GM19023 (cell line): ENCODE data around the gene ALG14.
A peak's percentile ranks its signal among the peaks of the same experiment; 100 is the strongest.

Experiments used
- ATAC-seq: cut with Tn5 transposase; IDR thresholded peaks from one replicate; pipeline ENCODE4 v1.9.1; 2021; ENCODE audit warnings: mild to moderate bottlenecking, moderate library complexity; ENCODE audit not compliant: unreplicated experiment

ALG14 gene

DNA sequence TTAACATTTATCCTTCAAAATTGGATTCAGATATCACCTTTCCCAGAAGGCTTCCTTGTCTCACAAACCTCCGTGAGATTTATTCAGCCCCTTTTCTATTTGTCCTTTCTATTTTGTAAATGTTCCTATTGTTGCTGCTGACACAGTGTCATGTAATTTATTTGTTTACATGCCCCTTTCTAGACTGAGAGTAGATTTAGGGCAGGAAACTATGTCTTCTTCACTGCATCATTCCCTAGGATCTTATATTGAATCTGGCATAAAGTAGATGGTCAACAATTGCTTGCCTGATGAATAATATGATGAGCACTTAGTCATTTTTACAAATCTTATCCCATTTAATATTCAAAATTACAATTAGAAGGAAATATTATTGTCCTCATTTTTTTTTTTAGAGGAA lies 137.7 kb downstream of the ALG14 start:
- no peak for ATAC-seq

DNA sequence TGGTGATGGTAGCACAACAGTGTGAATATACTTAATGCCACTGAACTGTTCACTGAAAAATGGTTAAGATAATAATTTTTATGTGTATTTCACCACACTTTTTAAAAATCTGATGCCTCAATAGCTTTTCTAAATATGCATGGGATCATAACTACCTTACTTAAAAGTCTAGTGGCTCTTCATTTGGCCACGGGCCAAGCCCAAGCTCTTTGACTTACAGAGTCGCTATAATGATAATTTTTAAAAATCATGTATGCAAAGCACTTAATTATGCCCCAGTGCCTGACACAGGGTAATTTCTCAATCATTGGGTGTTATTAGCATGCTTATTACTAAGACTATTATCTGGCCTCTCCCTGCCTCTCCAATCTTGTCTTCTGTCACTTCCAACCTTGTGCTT lies 138.2 kb downstream of the ALG14 start:
- no peak for ATAC-seq

DNA sequence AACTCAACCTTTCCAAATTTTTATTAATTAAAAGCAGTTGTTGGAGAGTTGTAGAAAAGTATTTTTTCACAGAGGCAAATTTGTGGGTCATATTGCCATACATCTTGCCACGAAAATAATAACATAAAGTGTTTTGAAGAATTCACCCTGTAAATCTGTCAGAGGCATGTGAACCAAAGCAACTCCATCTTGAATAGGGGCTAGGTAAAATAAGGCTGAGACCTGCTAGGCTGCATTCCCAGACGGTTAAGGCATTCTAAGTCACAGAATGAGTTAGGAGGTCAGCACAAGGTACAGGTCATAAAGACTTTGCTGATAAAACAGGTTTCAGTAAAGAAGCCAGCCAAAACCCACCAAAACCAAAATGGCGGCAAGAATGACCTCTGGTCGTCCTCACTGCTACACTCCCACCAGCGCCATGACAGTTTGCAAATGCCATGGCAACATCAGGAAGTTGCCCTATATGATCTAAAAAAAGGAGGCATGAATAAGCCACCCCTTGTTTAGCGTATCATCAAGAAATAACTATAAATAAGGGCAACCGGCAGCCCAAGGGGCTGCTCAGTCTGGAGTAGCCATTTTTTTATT lies 141.4 kb downstream of the ALG14 start:
- ATAC-seq, result no peak

DNA sequence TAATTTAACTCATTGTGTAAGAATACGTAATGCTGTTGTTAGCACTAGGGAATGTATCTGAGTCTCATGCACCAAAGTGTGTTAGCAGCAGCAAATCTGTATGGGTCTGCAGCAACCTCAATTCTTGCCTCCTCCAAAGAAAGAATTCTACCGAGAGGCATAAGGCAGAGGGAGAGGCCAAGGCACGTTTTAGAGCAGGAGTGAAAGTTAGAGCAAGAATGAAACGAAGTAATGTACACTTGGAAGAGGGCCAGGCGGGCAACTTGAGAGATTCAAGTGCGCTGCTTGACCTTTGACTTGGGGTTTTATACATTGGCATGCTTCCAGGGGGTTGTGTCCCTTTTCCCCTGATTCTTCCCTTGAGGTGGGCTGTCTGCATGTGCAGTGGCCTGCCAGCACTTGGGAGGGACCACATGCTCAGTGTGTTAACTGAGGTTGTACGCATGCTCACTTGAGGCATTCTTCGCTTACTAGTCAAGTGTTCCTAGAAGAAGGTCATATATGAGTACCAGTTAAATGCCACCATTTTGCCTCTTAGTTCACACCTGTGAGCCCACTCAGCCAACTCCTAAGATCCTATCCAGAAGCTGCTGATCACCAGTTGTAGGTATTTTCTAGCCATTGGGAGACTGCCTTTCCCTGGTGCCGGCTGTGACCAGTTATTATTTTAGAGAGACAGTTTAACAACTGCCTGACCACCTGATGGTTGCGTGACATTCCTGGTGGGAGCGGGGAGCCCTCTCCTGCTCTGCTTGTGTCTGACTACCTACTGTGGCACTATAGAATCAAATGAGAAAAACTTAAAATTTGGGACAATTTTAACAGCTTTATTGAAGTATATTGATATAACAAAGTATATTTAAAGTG lies 143.2 kb downstream of the ALG14 start:
- ATAC-seq, result no peak

DNA sequence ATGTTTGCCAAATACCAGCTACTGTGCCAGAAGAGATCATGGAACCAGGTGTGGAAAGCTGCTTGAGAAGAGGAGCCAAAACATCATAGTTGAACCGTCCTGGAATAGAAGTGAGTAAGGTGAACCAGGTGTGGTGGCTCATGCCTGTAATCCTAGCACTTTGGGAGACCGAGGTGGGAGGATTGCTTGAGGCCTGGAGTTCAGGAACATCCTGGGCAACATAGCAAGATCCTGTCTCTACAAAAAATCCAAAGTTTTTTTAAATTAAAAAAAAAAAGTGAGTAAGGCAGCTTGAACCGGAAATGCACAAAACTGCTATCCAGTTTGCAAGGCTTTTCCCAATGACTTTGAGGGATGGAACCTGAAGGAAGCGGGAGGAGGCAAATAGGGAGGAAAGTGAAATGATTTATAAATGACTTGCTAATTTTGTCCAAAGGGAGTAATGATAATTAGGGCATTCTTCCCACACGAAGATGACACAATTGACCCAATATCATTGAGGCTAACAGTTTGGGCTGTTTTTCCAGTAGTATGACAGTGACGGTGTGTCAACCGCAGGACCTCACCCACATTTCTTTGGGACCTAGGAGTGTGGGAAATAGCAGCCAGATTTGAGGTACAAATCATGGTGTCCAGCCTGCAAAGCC lies 144.3 kb downstream of the ALG14 start:
- no peak for ATAC-seq

DNA sequence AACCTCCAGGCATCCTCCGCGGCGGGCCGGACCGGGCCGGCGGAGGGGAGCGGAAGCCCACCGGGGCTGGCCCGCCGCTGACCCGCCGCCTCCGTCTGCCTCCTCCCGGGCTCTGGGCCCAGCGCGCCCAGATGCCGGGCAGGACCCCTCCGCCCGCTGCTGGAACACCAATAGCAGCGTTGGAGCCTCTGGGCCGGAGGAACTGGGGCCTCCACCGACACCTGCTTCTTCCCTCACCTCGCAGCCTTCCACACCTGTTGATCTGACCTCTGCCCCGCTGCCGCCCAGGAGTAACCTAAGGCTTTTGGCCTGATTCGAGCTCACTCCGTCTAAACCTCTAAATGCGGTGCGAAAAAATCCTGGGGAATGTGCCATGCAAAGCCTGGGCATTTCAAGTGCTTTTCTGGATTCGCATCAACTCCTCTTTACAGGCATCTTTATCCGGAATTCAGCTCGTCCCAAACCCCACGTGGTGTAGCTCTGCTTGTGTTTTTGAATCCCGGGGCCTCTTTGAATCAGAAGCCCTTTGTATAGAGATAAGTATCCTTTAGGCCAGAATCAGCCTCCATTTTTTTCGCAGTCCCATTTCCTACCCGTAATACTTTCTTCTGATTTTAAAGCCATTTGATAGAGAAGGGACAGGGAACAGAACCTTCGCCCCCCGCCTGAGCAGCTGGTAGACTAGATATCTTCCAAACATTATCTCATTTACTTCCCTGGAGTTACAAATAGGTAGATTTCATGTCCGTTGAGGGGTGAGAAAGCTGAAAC lies 145.2 kb downstream of the ALG14 start:
- peak; percentile 33 for ATAC-seq

DNA sequence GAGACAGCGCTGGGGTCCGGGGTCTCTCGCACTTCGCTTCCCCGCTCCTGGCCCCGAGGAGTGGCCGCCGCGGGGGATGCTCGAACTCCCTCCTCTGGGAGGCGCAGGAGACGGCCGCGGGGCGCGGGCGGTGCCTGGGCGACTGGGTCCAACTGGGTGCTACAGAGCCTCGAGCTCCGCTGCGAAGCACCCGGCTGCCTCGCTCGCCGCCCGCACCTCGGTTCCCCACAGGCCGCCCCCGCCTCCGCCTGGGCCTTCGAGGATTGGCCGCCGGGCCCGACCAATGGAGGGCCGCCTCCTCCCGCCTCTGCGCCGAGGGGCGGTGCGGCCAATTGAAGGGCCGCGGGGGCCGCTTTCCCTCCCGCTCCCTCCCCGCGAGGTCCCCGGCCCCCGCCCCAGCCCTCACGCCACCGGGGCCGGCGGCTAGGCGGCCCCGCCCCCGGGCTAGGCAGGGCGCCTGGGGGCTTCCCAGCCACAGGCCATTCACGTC lies 145.8 kb downstream of the ALG14 start, which contains the start of gene CNN3:
Gene CNN3, minus strand, starts transcription at position 196 of the 490 bp plus-strand sequence. CDS start 216 bp downstream, outside the sequence.
- ATAC-seq, result peak; percentile 89

DNA sequence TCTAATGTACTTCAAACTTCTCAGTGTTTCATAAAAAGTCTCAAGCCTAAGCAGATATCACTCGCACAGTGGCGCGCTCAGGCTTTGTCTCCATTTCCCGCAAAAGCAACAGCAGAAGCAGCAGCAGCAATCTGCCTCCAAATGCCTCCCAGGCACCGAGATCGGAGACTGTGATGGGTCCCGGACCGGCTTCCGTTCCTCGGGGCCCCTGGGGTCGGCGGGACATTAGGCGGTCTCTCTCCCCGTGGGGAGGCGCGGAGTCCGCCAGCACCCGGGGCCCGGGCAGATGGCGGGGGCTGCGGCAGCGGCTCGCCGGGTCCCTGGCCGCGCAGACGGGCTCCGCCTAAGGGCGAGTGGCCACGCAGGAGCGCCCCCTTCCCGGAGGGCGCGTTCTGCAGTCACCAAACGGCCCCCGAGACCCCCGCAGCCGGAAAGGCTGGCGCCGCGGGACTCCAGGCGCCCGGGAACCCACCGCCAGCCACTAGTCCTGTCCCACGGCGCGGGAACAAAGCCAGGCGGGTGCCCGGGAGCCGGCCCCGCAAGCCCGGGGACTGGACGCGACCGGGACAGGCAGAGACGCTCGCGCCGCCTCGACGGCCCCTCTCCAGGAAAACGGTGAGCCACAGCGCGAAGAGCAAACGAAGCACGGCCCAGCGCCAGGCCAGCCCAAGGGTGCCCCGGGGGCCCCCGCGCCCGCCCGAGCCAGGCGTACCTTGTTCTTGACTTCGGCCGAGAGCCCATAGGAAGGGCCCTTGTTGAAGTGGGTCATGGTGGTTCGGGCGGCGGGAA lies 146.4 kb downstream of the ALG14 start:
- ATAC-seq, result peak; percentile 22

DNA sequence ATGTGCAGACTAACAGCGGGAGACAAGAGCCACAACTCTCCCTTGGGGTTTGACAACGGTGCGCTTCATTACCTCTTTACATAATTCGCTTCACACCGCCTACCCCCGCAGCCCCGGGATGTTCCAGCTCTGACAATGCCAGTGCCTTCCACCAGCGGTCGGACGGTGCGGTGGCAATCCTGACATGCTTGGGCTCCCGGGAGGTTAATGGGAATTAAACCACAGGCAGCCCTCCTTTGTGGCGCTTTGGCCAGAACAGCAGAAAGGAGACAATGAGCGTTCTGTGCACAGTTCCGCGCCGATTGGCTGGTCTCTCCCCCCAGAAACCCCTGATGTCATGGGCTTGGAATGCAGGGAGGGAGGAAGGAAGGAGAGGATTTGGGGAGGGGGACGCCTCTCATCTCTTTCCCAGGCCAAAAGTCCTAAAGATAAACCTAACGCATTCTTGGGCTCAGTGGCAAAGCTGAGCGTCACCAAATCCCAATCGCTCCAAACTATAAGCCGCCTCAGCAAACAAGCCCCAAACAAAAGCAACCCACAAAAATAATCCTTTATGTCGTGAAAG lies 147.1 kb downstream of the ALG14 start:
- no peak for ATAC-seq

DNA sequence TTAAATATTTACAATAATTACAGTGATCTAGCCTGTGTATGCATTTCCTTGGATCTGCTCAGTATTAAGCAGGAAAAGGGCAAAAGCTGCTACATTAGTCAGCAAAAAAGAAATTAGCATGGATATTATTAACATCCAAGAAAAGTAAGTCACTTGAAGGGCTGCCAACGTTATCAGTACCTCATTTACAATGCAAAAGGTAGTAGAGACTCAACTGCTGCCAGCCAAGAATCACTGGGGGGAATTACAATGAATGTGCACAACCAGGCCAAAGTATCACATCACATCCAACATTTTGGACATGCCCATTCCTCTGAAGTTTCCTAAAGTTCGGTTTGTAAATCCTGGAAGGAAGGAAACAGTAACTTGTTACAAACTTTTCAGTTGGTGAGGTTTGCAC lies 147.7 kb downstream of the ALG14 start:
- no peak for ATAC-seq
